Fibroblast of skin of right biceps (primary cell): ENCODE results near the gene DDX5.
"Not testable (repeated sequence)": the region's sequence is repeated elsewhere in the genome, so short reads cannot be mapped to it uniquely, and the experiment has no call there.

Source experiments
- DNase-seq: peaks from one replicate; pipeline ENCODE4 v3.0.0-alpha.2; 2013

The DDX5 gene

GRCh38 chr17:64491034-64491860 lies 14.8 kb downstream of the DDX5 start:
- DNase-seq: peak; percentile 28

GRCh38 chr17:64488301-64488700 lies 17.8 kb downstream of the DDX5 start:
- DNase-seq: no peak

- DNase-seq: no peak
Observed at GRCh38 chr17:64484380-64484779, 21.7 kb downstream of the DDX5 start.

GRCh38 chr17:64480951-64481350 lies 25.1 kb downstream of the DDX5 start:
- DNase-seq: no peak

GRCh38 chr17:64477849-64478248 lies 28.2 kb downstream of the DDX5 start:
- no peak for DNase-seq

GRCh38 chr17:64472564-64472963 lies 33.5 kb downstream of the DDX5 start:
- no peak for DNase-seq

GRCh38 chr17:64471440-64471839 lies 34.6 kb downstream of the DDX5 start:
- DNase-seq: no peak

- no peak for DNase-seq
Observed at GRCh38 chr17:64470625-64471024, 35.5 kb downstream of the DDX5 start.

- not testable (repeated sequence) for DNase-seq
Observed at GRCh38 chr17:64466834-64467233, 39.3 kb downstream of the DDX5 start.

GRCh38 chr17:64466019-64466735 lies 39.9 kb downstream of the DDX5 start:
- peak; percentile 52 for DNase-seq

GRCh38 chr17:64461788-64462187 lies 44.3 kb downstream of the DDX5 start:
- DNase-seq: no peak

GRCh38 chr17:64460955-64461354 lies 45.1 kb downstream of the DDX5 start:
- DNase-seq: peak; percentile 10

- DNase-seq: not testable (repeated sequence)
Observed at GRCh38 chr17:64459818-64460217, 46.3 kb downstream of the DDX5 start.

GRCh38 chr17:64459284-64459747 lies 46.8 kb downstream of the DDX5 start:
- peak; percentile 48 for DNase-seq

GRCh38 chr17:64458756-64459155 lies 47.3 kb downstream of the DDX5 start:
- DNase-seq: no peak

GRCh38 chr17:64457156-64457555 lies 48.9 kb downstream of the DDX5 start:
- peak; percentile 30 for DNase-seq

- DNase-seq: no peak
Observed at GRCh38 chr17:64455993-64456885, 49.9 kb downstream of the DDX5 start.

- DNase-seq: no peak
Observed at GRCh38 chr17:64449545-64449944, 56.5 kb downstream of the DDX5 start.

- peak; percentile 67 for DNase-seq
Observed at GRCh38 chr17:64448665-64449512, 57.2 kb downstream of the DDX5 start, which contains the start of gene MILR1. TSS of gene MILR1 (plus strand) at chr17:64449115. CDS start at chr17:64449169, 54 bp downstream.
